Body of pancreas (tissue), 4 donors: ENCODE results near the gene DAND5. TPM values are rescaled to one million over a fixed set of nuclear protein-coding genes. Genes with fewer than 3 reads are reported as not detected.

Source experiments
- ATAC-seq: fragments of 150-250 bp; one replicate; pipeline ENCODE4 v1.9.1; 2016
- DNase-seq, 4 donors: peaks; one replicate each; pipeline ENCODE4 v3.0.0-alpha.2; 2019
- H3K27ac ChIP-seq, 4 donors: fragments of 200-600 bp; sonication (generic); 1 replicate in 3 of 4; 2 replicates in 1 of 4; pipeline versions ENCODE4 v1.5.1 to v1.6.1; 2016 to 2019; ENCODE audit warnings: mild to moderate bottlenecking in 1 of 4, mixed read lengths in 1 of 4, moderate library complexity in 1 of 4
- H3K27me3 ChIP-seq, 2 donors: fragments of 200-600 bp; sonication (generic); one replicate each; pipeline ENCODE4 v1.6.0; 2016; ENCODE audit warnings: mild to moderate bottlenecking in 1 of 2
- H3K36me3 ChIP-seq, 2 donors: fragments of 200-600 bp; sonication (generic); replicated peaks in 1 of 2; 2 replicates each; pipeline ENCODE4 v1.5.1; 2016; ENCODE audit warnings: low read depth in 2 of 2; ENCODE audit not compliant: insufficient read depth in 1 of 2
- H3K4me1 ChIP-seq: fragments of 200-600 bp; sonication (generic); one replicate; pipeline ENCODE4 v1.6.0; 2016
- H3K4me3 ChIP-seq, 2 donors: fragments of 200-600 bp; sonication (generic); 1 replicate in 1 of 2; 2 replicates in 1 of 2; pipeline ENCODE4 v1.5.1; 2016 to 2019
- H3K9me3 ChIP-seq, 3 donors: fragments of 200-600 bp; sonication (generic); 1 replicate in 2 of 3; 2 replicates in 1 of 3; pipeline ENCODE4 v1.5.1; 2016
- POLR2A ChIP-seq, 3 donors: fragments of 450-650 bp; IDR thresholded peaks; one replicate each; pipeline ENCODE4 v1.6.1; 2016; ENCODE audit warnings: antibody characterized with exemption in 3 of 3, mild to moderate bottlenecking in 2 of 3
- WGBS, 2 donors: methylation state at CpG; one replicate each; pipeline ENCODE4 v1.1.5; 2017; 5-methylcytosine and 5-hydroxymethylcytosine counted together
- intact Hi-C: fragments of 100-400 bp; cut with DNase I; formaldehyde crosslinking; loops from one replicate; pipeline ENCODE4 v1.15.1; 2023
- total RNA-seq, 2 donors: library from RNA; depleted of rRNA; stranded (reverse); fragments of >200 nt; gene quantifications; one replicate each; pipeline ENCODE4 v1.1.0, GENCODE V29; 2016
- TF ChIP-seq, protein P1 (sequence below), 7 experiments: fragments of 450-650 bp in 4 of 7; fragments of 200-600 bp in 3 of 7; sonication (generic) in 3 of 7; IDR thresholded peaks; one replicate each; pipeline ENCODE4 v1.5.1; 2016 to 2019; ENCODE audit warnings: antibody characterized with exemption in 7 of 7

Gene DAND5
- total RNA-seq, 2 donors from 2014 or later, result not detected

DNA sequence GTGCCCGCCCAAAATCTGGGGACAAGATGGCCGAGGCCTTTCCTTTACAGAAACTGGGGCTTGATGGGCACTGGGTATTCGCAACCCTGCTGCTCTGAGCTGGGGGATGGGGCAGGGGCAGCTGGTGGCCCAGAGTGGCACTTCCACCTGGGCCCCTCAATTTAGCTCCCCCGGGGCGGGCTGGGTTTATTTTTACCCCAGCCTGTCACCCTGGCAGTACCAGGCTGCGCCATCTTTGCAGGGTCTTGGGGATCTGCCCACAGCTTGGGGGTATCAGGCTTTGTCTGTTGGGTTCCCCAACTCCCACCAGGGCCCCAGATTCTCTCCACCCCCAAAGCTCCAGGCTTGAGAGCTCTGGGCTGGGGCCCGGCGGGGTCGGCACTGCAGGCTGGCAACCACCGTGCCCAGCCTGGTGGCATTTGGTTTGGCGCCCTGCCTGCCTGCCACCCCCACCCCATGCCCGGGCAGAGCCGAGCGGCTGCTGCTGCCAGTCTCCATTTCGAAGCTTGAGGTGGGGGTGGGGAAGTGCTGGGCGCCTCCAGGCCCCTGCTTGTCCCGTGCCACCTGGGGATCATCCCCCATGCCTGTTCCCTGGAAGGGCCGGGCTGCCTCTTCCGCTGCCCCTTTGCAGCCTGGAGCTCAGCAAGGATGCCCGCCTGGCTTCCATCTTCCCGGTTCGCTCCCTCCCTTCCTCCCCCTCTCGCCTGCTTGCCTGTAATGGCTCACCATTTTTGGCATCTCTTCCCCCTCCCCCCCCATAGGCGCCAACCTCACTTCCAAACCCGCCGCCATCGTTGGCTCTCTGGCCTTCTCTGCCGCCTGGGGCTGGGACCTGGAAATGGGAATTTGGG, 37.3 kb downstream of the DAND5 start:
- Histone ChIP-seq H3K36me3 (no peaks in the 10 kb centered on the region), H3K27ac (peak overlapping the region in 3 of 4 donors; percentile 11 to 63 (median 57)), H3K9me3 (no peaks in the 10 kb centered on the region), H3K4me3 (no peak overlapping the region), H3K4me1 (peaks cover 60% of the 10 kb centered on the region), H3K27me3 (no peaks in the 10 kb centered on the region)
- TF ChIP-seq POLR2A (IDR thresholded peaks at IDR 0.05), result no peak
- TF ChIP-seq, protein P1, sequence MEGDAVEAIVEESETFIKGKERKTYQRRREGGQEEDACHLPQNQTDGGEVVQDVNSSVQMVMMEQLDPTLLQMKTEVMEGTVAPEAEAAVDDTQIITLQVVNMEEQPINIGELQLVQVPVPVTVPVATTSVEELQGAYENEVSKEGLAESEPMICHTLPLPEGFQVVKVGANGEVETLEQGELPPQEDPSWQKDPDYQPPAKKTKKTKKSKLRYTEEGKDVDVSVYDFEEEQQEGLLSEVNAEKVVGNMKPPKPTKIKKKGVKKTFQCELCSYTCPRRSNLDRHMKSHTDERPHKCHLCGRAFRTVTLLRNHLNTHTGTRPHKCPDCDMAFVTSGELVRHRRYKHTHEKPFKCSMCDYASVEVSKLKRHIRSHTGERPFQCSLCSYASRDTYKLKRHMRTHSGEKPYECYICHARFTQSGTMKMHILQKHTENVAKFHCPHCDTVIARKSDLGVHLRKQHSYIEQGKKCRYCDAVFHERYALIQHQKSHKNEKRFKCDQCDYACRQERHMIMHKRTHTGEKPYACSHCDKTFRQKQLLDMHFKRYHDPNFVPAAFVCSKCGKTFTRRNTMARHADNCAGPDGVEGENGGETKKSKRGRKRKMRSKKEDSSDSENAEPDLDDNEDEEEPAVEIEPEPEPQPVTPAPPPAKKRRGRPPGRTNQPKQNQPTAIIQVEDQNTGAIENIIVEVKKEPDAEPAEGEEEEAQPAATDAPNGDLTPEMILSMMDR (IDR thresholded peaks at IDR 0.05), result no peak
- intact Hi-C loops, result no loop called here
- 63 to 83% methylated on average over 21 to 27 of the region's 28 CpGs for WGBS, 2 donors
- DNase-seq, result no peak
- ATAC-seq, result no peak

DNA sequence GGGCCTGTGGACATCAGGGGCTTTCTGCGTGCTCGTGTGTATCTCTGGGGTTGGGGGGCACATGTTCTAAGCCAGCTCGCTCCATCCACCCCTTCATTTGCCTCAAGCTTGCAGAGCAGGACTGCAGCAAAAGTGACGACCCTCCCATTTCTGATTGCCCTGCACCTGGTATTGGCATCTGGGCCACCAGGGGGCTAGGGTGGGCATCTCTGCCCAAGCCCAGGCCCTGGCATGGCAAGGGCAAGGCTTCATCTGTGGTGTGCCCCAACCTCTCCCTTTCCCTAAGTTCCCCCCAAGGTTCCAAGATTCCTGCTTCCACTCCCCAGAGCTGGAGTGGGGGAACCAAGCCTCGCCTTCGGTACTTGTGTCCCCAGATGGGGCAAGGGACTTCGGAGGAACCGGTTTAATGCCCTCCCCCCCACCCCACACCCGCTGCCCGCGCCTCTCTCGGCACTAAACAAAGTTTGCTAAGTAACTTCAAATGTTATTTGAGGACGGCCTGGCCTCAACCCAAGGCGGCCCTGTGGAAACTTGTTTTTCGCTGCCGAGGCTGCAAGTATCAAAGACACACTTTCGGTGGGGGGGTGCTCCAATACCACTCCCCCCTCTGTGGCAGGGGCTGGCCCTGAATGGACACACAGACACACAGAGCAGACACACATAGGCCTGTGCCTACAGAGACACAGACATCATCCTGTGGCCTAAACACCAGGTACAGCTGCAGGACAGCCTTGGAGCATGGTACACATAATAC, 38.1 kb downstream of the DAND5 start:
- TF ChIP-seq, protein P1 (IDR thresholded peaks at IDR 0.05), result peak in 1 of 7 experiments; percentile 17
- no peak for TF ChIP-seq POLR2A (IDR thresholded peaks at IDR 0.05)
- peaks cover 52% of the 10 kb centered on the region for H3K4me1 ChIP-seq
- WGBS, 2 donors, result 20 to 27% methylated on average over 15 to 17 of the region's 17 CpGs
- H3K27me3 ChIP-seq, result no peaks in the 10 kb centered on the region
- ATAC-seq (peak; percentile 76), DNase-seq (peak; percentile 73 to 84 (median 74))
- H3K4me3 ChIP-seq, result no peak overlapping the region
- H3K9me3 ChIP-seq, result no peaks in the 10 kb centered on the region
- intact Hi-C loops, result no loop called here
- no peaks in the 10 kb centered on the region for H3K36me3 ChIP-seq
- H3K27ac ChIP-seq, result peak overlapping the region; percentile 4 to 63 (median 34)

DNA sequence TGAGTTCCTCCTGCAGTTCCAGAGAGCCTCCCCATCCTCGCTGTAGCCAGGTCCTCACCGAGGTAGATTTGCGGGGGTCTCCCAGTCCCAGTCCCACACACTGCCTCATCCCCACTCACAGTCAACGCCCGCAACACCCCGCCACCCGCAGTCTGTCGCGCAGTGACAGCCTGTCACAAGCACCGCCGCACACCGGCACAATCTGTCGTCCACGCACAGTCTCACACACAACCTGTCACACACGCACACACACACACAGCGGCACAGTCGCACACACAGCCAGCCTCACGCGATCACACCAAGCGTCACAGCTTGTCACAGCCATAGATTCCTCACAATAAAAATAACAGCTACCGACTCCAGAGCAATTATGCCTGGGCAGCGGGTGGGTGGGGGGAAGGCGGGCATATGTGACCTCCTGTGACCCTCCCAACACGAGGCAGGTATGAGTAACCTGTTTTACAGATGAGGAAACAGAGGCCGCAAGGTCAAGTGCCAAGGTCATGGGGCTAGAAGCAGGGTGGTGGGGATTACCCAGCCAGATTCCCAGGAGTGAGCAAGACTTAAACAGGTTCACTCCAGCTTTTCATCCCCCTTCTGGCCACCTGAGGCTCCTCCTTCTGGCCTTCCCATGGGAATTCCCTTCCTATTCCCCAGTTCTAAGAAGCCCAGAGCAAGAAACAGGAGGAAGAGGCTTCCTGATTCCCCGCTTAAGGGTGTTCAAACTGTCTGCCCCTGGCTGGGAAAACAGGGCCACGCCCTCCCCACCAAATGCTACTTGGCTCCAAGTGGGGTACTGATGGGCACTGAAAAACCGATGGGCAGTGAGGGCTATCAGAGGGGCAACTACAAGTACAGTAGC, 39.8 kb downstream of the DAND5 start:
- no peak overlapping the region for H3K4me3 ChIP-seq
- 85 to 90% methylated on average over 28 of the region's 28 CpGs for WGBS, 2 donors
- DNase-seq (no peak), ATAC-seq (no peak)
- no peaks in the 10 kb centered on the region for H3K27me3 ChIP-seq
- peak overlapping the region in 1 of 4 donors; percentile 21 for H3K27ac ChIP-seq
- H3K9me3 ChIP-seq, result no peaks in the 10 kb centered on the region
- TF ChIP-seq POLR2A (IDR thresholded peaks at IDR 0.05), result no peak
- TF ChIP-seq, protein P1 (IDR thresholded peaks at IDR 0.05), result no peak
- no peaks in the 10 kb centered on the region for H3K36me3 ChIP-seq
- peaks cover 44% of the 10 kb centered on the region for H3K4me1 ChIP-seq
- intact Hi-C loops, result no loop called here

DNA sequence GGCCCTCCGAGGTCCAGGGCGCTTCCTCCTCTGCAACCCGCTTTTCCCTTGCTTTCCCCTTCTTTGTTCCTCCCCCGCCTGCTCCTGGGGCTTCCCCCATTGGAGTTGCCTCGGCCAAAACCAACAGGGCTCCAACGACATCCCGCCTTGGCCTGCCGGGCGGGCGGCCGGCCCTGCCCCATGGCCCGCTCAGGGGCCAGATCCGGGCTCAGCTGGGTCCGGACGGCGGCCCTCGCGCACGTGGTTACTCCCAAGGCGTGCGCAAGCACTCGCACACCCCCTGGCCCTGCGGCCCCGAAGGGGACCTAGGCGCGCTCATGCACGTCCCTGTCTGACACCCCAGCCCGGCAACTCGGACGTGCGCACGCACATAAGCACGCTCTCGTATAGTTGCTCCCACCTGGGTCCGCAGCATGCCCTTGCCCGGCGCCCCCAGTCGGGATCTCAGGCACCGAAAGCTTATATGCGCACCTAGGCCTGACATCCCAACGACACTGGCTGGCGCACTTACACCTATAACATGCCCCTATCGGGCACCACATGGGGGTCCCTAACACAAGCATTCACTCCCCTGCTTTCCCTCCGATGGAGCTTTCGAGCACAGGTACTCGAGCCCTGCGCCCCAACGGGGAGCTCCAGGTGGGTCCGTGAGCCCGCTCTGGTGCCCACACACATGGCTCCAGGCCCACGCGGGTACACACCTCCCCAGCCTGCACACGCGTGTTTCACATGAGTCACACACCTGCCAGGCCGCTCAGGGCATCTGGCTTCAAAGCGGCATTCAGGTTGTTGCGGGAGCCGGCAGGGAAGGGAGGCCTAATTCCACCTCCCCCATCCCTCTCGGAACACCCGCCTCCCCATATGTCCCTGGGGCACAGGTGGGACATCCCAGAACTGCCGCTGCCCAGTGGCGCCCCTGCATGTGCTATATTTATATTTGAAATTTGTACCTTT, 40.9 kb downstream of the DAND5 start:
- DNase-seq, result no peak
- TF ChIP-seq, protein P1 (IDR thresholded peaks at IDR 0.05), result no peak
- TF ChIP-seq POLR2A (IDR thresholded peaks at IDR 0.05), result no peak
- H3K36me3 ChIP-seq, result no peaks in the 10 kb centered on the region
- H3K27ac ChIP-seq, result no peak overlapping the region
- H3K4me1 ChIP-seq, result peaks cover 44% of the 10 kb centered on the region
- H3K9me3 ChIP-seq, result no peaks in the 10 kb centered on the region
- ATAC-seq, result no peak
- WGBS, 2 donors, result 71 to 84% methylated on average over 43 to 62 of the region's 62 CpGs
- no peak overlapping the region for H3K4me3 ChIP-seq
- intact Hi-C loops, result no loop called here
- no peaks in the 10 kb centered on the region for H3K27me3 ChIP-seq
